Left lung (tissue), 10 donors: ENCODE measurements around the gene KNSTRN. TPM values are rescaled to one million over a fixed set of nuclear protein-coding genes. Genes with fewer than 3 reads are reported as not detected.

ENCODE experiments used
- ATAC-seq: fragments of 200-7000 bp; cut with Tn5 transposase; one replicate; pipeline ENCODE4 v1.9.1; 2020; ENCODE audit warnings: moderate library complexity
- DNase-seq, 4 donors: peaks; one replicate each; pipeline ENCODE4 v3.0.0-alpha.2; 2013 to 2020
- H3K27ac ChIP-seq, 2 donors: fragments of 200-600 bp; sonication (generic) in 1 of 2; one replicate each; pipeline versions ENCODE4 v1.5.0 to v1.8.0; 2020 to 2021
- H3K27me3 ChIP-seq, 2 donors: fragments of 200-600 bp; sonication (generic) in 1 of 2; one replicate each; pipeline versions ENCODE4 v1.5.0 to v1.8.0; 2020 to 2021
- H3K36me3 ChIP-seq, 2 donors: fragments of 200-600 bp; sonication (generic) in 1 of 2; one replicate each; pipeline versions ENCODE4 v1.5.0 to v1.8.0; 2020 to 2021
- H3K4me1 ChIP-seq, 2 donors: fragments of 200-600 bp; one replicate each; pipeline ENCODE4 v1.8.0; 2021
- H3K4me3 ChIP-seq, 2 donors: fragments of 200-600 bp; sonication (generic) in 1 of 2; one replicate each; pipeline versions ENCODE4 v1.5.0 to v1.8.0; 2020 to 2021; ENCODE audit warnings: mild to moderate bottlenecking in 1 of 2
- H3K9me3 ChIP-seq, 2 donors: fragments of 200-600 bp; sonication (generic) in 1 of 2; one replicate each; pipeline versions ENCODE4 v1.5.0 to v1.8.0; 2020 to 2021
- intact Hi-C, 2 donors: fragments of 100-400 bp; cut with DNase I; formaldehyde crosslinking; loops; one replicate each; pipeline versions ENCODE4 v1.11.2 to v1.14.2; 2022
- polyA plus RNA-seq, 6 donors: library from polyadenylated mRNA; unstranded; fragments of 120-200 nt; gene quantifications; one replicate each; pipeline ENCODE4 v1.2.1, GENCODE V29; 2013; ENCODE audit not compliant: insufficient read length in 6 of 6
- total RNA-seq, 2 donors: library from RNA; stranded (reverse); fragmentation: NEBNext Ultra II Directional; extraction: Animal tissue kit (Norgen Biotek cat#: 25700); gene quantifications; one replicate each; pipeline ENCODE4 v1.2.1, GENCODE V29; 2021
- TF ChIP-seq, protein P1 (sequence below), 2 donors: fragments of 200-600 bp; sonication (generic) in 1 of 2; IDR thresholded peaks; one replicate each; pipeline versions ENCODE4 v1.5.0 to v1.8.0; 2021; ENCODE audit warnings: antibody characterized with exemption in 2 of 2
- donor health status: DM: no; HTN: yes; CAD: no.
- donor health status: DM: no; HTN: no; CAD: no.

KNSTRN gene
- total and polyA plus RNA-seq, 8 donors, result 14.2 to 46.2 (median 30.2) TPM

- H3K9me3 ChIP-seq, result no peaks in the 10 kb centered on the region
- peak within 1 kb of the TSS; percentile 89 to 96 for H3K27ac ChIP-seq
- H3K4me3 ChIP-seq, result peak within 1 kb of the TSS; percentile 36 to 51
- DNase-seq (peak; percentile 78 to 93 (median 92)), ATAC-seq (peak; percentile 84)
- TF ChIP-seq, protein P1, sequence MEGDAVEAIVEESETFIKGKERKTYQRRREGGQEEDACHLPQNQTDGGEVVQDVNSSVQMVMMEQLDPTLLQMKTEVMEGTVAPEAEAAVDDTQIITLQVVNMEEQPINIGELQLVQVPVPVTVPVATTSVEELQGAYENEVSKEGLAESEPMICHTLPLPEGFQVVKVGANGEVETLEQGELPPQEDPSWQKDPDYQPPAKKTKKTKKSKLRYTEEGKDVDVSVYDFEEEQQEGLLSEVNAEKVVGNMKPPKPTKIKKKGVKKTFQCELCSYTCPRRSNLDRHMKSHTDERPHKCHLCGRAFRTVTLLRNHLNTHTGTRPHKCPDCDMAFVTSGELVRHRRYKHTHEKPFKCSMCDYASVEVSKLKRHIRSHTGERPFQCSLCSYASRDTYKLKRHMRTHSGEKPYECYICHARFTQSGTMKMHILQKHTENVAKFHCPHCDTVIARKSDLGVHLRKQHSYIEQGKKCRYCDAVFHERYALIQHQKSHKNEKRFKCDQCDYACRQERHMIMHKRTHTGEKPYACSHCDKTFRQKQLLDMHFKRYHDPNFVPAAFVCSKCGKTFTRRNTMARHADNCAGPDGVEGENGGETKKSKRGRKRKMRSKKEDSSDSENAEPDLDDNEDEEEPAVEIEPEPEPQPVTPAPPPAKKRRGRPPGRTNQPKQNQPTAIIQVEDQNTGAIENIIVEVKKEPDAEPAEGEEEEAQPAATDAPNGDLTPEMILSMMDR (IDR thresholded peaks at IDR 0.05), result no peak
- no peaks in the 10 kb centered on the region for H3K27me3 ChIP-seq
- intact Hi-C loops, result no loop called here
- H3K36me3 ChIP-seq, result peaks cover 0 to 7% of the 10 kb centered on the region in 2 donors
- H3K4me1 ChIP-seq, result peaks cover 30 to 70% of the 10 kb centered on the region in 2 donors
Measured at GRCh38 chr15:40340740-40341400, 41.7 kb upstream of the KNSTRN start, which contains the start of gene CCDC9B. Gene CCDC9B, minus strand, starts transcription at chr15:40340939. Its CDS starts 120 bp downstream, at chr15:40340819.

DNA sequence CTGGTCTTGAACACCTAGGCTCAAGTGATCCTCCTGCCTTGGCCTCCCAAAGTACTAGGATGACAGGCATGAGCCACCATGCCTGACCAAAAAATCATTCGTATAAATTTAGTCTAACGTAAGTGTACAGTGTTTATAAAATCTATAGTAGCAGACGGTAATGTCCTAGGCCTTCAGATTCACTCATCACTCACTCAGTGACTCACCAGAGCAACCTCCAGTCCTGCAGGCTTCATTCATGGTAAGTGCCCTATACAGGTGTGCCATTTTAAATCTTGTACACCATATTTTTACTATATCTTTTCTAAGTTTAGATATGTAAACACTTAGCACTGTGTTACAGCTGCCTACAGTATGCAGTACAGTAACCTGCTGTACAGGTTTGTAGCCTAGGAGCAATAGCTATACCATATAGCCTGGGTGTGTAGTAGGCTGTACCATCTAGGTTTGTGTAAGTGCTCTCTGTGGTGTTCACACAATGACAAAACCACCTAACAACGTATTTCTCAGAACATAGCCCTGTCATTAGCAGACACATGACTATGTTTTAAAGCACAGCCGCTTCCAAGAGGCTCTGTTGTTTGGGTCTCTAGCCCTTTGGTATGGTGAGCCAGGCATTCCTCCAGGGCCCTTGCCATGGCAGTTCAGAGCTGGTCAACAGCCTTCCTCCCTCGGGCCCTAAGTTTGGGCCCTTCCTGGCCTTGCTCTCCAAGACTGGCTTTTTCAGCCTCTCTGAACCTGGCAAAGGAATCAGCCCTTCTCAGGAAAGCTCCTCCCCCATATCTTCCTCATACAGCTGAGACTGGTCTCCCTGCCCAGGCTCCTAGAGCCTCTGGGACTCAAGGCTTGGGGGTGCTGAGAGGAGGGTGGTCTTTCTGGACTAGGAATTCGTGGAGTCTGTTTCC is 39.9 kb upstream of the KNSTRN start:
- TF ChIP-seq, protein P1 (IDR thresholded peaks at IDR 0.05), result no peak
- DNase-seq, result peak in 1 of 4 donors; percentile 60
- intact Hi-C loops, result no loop called here
- no peaks in the 10 kb centered on the region for H3K36me3 ChIP-seq
- no peaks in the 10 kb centered on the region for H3K27me3 ChIP-seq
- peak overlapping the region in 1 of 2 donors; percentile 34 for H3K27ac ChIP-seq
- H3K4me3 ChIP-seq, result no peak overlapping the region
- no peaks in the 10 kb centered on the region for H3K9me3 ChIP-seq
- ATAC-seq, result no peak
- H3K4me1 ChIP-seq, result peaks cover 30 to 52% of the 10 kb centered on the region in 2 donors

- peak overlapping the region; percentile 34 to 59 for H3K27ac ChIP-seq
- H3K9me3 ChIP-seq, result no peaks in the 10 kb centered on the region
- H3K4me3 ChIP-seq, result no peak overlapping the region
- H3K27me3 ChIP-seq, result no peaks in the 10 kb centered on the region
- TF ChIP-seq, protein P1 (IDR thresholded peaks at IDR 0.05), result no peak
- H3K4me1 ChIP-seq, result peaks cover 26 to 43% of the 10 kb centered on the region in 2 donors
- ATAC-seq (no peak), DNase-seq (peak in 1 of 4 donors; percentile 34)
- no peaks in the 10 kb centered on the region for H3K36me3 ChIP-seq
- intact Hi-C loops, result no loop called here
Measured at GRCh38 chr15:40343512-40343911, 39.0 kb upstream of the KNSTRN start.

DNA sequence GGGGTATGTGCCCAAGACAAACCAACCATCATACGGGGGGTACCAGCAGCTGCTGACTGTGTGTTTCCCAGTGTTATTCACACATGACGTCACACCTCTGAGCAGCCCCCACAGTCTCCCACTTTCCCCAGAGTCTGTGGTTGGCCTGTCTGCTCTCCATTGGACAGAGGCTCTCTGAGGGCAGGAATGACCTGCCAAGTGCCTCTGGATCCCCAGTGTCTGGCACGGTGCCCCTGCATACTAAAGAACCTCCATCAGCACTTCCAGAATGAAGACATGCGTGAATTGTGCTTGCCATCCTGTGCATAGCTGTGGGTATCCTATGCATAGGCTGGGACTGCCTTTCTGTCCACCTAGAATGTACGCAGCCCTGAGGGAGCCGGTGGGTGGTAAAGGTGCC is 38.3 kb upstream of the KNSTRN start:
- H3K4me3 ChIP-seq, result no peak overlapping the region
- ATAC-seq (no peak), DNase-seq (no peak)
- H3K4me1 ChIP-seq, result peaks cover 21 to 36% of the 10 kb centered on the region in 2 donors
- H3K27ac ChIP-seq, result no peak overlapping the region
- H3K9me3 ChIP-seq, result no peaks in the 10 kb centered on the region
- no peaks in the 10 kb centered on the region for H3K36me3 ChIP-seq
- no peaks in the 10 kb centered on the region for H3K27me3 ChIP-seq
- TF ChIP-seq, protein P1 (IDR thresholded peaks at IDR 0.05), result no peak
- intact Hi-C loops, result no loop called here

DNA sequence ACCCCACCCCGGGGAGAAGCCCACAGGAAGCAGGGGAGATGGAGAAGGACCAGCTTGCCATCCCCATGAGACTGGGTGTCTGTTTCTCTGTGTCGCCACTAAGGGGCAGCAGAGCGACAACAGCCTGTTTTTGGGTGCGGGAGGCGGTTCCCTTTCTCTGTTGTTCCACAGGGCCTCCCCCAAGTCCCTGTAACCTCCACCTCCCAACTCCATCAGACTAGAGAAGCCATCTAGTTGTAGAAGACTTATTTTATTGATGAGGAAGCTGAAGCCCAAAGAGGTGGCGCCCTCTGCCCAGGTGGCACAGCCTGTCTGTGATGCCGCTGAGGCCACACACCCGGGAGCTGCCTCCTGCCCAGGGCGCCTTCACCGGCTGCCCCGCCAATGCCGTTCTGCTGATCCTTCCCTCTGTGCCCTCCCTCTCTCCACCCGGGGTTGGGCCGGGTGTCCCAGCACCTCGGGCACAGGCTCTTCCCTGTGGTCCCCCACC is 37.8 kb upstream of the KNSTRN start:
- DNase-seq (peak in 3 of 4 donors; percentile 53 to 87 (median 73)), ATAC-seq (peak; percentile 30)
- intact Hi-C loops, result no loop called here
- Histone ChIP-seq H3K4me3 (no peak overlapping the region), H3K4me1 (peaks cover 16 to 32% of the 10 kb centered on the region in 2 donors), H3K9me3 (no peaks in the 10 kb centered on the region), H3K27ac (no peak overlapping the region), H3K27me3 (no peaks in the 10 kb centered on the region), H3K36me3 (no peaks in the 10 kb centered on the region)
- TF ChIP-seq, protein P1 (IDR thresholded peaks at IDR 0.05), result peak; percentile 60 to 81
